GM19397 (cell line): Measurements from ENCODE around the gene SCMH1.

ENCODE experiments used
- ATAC-seq: cut with Tn5 transposase; IDR thresholded peaks from one replicate; pipeline ENCODE4 v1.9.1; 2021; ENCODE audit warnings: mild to moderate bottlenecking, moderate library complexity; ENCODE audit not compliant: unreplicated experiment

Gene SCMH1

GRCh38 chr1:41101950-41102607, 140.0 kb downstream of the SCMH1 start:
- ATAC-seq: no peak

DNA sequence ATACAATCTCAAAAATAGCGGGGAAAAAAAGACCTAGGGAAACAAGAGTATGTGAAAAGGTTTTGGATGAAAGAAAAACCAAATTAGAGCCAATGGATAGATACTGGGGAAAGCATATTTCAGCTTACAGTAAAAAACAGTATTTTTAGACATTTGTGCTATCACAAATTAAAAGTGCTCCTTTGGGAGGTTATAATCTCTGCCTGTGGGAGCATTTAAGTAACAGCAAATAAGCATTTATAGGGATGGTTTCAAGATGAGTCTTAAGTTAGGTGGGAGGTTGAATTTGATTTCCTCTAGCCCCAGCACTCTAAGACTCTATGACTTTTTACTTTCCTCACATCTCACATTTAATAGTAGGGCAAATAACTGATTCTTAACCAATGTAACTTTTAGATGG, 141.0 kb downstream of the SCMH1 start:
- no peak for ATAC-seq

- ATAC-seq: no peak
Observed at GRCh38 chr1:41100170-41100569, 141.9 kb downstream of the SCMH1 start.

DNA sequence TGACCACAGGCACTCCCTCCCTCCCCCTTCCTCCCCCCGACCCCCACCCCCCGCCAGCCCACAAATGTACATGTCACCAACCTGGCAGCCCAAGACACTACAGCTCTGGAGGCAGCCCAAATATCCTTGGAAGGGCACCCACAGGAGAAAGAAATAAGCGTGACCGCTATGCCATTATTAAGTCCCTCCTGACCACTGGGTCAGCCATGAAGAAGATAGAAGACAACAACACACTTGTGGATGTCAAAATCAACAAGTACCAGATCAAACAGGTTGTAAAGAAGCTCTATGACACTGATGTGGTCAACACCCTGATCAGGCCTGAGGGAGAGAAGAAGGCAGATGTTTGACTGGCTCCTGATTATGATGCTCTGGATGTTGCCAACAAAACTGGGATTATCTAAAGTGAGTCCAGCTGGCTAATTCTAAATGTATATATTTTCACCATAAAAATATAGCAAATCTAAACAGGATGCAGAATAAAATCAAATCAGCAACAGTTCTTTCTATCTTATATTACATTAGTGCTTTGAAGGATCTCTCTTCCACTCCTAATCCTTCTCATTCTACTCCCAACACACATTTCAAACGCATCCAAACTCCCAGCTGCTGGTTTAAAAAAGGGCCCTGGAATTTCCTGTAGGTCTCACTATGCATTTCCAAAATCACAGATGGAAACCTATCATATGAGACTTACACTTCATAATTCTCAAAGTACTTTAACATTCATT, 143.2 kb downstream of the SCMH1 start:
- no peak for ATAC-seq

DNA sequence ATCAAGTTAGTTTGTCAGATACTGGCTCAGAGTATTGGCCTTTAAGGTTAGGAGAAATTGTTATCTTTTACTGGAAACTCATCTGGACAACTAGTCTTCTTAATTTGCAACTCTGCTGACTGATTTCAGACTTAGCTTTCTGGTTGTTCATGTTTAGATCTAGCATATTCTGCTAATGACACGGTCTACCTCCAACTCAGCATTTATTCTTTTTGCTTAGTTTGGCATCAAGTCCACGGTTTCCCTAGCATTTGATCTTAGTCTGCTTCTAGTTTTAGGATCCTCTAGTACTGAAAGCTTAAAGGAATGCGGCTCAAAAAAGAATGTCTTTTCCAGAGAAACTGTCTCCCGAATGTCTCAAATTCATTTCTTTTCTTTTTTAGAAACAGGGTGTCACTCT, 145.0 kb downstream of the SCMH1 start:
- no peak for ATAC-seq

DNA sequence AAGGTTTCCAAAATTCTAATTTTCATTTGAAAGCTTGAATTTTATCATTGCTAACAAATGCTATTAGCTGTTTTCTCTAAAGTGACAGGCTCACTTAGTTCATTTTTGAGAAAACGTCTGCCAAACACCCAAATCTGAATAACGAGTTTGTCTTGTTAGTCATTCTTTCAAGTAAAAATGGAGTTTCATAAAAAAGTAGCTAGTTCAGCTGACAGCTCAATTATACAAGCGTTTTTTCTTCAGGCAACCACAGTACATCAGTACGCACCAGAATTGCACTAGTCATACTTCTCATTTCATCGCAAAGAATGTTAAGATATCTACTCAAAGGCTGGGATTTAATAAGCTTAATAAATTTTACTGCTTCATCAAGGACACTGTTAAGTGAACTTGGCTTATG, 148.3 kb downstream of the SCMH1 start:
- no peak for ATAC-seq

DNA sequence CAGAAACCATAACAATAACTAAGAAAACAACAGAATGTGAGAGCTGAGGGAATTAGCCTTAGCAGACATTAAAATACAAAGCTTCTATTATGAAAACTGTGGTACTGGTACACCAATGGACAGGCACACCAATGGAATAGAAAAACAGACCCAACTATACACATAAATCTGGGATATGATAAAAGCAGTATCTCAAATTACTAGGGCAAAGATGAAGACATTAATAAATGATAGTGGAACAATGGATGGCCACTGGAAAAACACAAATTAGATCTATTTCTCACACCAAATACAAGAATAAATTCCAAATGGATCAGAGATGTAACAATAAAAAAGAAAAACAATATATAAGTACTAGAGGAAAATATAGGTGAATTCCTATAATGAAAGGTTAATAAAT, 155.2 kb downstream of the SCMH1 start:
- no peak for ATAC-seq

DNA sequence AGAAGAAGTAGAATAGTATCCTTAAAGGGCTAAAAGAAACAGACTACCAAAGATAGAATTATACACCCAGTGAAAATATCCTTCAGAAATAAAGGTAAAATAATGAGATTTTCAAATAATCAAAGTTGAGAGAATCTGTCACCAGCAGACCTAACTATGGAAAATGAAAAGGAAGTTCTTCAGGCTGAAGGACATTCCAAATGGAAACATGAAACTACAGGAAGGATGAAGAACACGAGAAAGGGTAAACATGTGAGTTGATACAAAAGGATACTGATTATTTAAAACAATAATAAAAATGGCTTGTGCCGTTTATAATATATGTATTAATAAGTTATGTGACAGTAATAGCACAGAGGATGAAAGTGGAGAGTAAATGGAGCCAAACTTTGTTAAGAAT, 163.5 kb downstream of the SCMH1 start:
- ATAC-seq: no peak

DNA sequence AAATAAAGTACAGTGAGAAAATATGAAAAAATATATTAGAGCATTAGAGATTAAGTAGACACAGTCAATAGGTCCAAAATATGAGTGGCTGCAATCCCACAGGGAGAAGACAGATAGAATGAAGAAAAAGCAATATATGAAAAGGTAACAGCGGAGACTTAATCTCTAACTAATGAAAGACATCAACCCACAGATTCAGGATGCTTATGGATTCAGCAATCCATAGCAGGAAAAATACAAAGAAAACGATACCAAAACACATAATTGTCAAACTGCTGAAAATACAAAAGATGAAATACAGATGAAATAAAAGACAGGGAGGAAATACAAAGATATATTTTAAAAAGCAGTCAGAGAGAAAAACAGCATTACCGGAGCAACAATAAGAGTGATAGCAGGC, 163.9 kb downstream of the SCMH1 start:
- no peak for ATAC-seq

GRCh38 chr1:41073971-41074370, 168.1 kb downstream of the SCMH1 start:
- ATAC-seq: no peak

DNA sequence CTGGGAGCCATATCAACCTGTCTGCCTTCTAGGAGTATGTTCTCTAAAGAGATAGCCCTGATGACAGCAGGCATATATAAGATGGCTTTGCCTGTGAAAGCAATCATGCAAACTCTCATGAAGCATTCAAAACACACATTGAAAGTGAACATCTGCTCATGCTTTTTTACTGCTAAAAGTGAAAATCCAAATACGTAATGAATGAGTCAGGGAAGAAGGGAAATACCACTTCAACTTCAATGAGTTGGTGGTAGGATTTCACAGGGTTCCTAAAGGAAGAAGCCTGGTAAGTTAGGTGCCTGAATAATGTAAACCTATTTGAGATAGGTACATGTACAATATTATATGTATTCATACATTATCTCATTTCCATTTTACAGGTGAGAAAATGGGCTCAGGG, 170.1 kb downstream of the SCMH1 start:
- ATAC-seq: no peak

GRCh38 chr1:41056907-41057306, 185.2 kb downstream of the SCMH1 start:
- ATAC-seq: no peak

DNA sequence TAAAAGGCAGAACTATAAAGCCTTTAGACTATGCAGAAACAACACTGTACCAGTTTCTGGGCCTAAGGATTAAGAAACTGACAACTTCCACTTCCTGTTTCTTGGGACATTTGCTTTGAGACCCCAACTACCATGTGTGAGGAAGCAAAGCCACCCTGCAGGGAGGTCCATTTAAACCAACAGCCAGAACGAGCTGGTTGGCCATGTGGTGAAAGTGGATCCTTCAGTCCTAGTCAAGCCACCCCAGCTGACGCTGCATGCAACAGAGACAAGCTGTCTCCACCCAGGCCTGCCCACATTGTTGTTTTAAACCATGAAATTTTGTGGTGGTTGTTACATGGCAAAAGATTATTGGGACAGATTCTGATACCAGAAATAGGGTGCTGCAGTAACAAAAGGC, 188.8 kb downstream of the SCMH1 start:
- no peak for ATAC-seq

DNA sequence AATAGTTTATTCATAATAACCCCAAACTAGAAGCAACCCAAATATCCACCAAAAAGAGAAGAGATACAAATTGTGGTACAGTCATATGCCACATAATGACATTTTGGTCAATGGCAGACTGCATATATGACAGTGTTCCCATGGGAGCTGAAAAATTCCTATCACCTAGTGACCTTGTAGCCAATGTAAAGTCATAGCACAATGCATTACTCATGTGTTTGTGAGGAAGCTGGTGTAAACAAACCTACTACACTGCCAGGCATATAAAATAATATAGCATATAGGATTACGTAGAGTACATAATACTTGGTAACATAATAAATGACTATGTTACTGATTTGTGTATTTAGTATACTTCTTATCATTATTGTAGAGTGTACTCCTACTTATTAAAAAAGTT, 191.1 kb downstream of the SCMH1 start:
- ATAC-seq: no peak

- ATAC-seq: no peak
Observed at GRCh38 chr1:41048540-41048939, 193.6 kb downstream of the SCMH1 start.

DNA sequence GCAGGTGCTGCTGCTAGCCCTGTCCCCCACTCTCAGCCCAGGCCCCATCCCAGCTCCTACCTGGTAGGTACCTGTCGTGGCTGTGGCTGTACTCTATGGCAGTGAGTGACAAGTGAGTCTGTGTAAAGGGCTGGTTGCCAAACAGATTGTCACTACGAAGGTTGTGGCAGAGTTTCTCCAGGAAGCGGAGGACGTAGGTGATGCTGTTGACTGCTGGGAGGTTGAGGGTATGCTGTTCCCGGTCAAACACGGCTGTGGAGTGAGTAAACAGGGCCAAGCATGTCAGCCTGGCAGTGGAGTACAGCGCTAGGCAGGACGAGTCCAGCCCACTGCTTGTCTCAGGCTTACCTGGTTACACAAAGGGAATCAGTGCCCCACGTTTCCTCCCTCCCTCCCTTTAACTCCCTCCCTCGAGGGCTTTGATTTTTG, 195.7 kb downstream of the SCMH1 start:
- ATAC-seq: no peak

DNA sequence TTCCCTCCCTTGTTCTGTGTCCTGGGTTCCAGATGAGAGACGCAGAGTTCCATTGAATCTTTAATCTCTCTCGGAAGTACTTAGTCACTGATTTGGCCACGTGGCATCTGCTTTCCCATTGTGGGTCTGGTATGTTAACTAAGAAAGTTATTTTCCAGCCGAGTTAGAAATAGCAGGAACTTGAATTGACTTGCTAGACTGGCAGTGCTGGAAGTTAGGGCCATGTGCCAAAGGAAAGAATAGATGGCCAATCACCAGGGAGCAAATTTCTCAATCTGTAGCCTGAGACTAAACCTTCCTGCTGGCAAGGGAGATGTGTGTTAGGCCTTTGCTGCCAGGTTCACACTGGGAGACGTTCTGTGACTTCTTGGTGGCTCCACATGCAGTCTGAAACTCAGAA, 196.4 kb downstream of the SCMH1 start:
- ATAC-seq: no peak

DNA sequence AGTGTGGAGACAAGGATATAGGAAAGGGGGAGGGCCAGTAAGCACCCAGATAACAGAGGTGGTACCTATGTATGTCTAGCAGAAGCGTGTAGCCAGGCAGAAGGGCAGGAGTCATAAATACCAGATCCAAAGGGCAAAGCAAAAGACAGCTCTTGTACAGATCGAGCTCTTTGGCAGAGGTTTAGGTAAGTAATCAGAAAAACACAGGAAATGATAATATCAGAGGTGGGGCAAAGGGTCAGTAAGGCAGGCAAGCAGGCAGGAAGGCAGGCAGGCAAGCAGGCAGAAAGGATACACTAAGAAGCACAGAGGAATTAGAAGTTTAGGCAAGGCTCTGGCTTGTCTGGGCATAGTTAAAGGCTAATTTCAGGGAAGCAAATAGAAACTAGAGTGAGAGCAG, 197.9 kb downstream of the SCMH1 start:
- ATAC-seq: no peak

GRCh38 chr1:41041614-41042270, 200.4 kb downstream of the SCMH1 start:
- no peak for ATAC-seq

DNA sequence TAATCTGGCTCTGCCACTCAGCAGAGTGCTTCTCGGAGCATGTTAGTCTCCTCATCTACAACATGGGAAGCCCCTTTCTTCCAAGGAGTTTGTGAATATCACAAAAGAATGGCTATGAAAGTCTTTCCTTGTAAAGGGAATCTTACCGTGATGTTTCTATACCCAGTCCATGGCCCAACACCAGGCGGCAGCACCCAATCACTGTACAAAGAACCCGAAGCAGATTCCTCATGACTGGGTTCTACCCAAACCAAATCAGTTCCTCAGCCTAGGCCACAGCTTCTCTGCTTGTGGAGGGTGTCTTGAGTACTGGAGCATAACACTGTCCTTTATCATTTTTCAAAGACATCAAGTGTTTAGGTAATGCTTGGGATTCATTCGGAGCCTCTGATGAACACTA, 204.0 kb downstream of the SCMH1 start:
- no peak for ATAC-seq

DNA sequence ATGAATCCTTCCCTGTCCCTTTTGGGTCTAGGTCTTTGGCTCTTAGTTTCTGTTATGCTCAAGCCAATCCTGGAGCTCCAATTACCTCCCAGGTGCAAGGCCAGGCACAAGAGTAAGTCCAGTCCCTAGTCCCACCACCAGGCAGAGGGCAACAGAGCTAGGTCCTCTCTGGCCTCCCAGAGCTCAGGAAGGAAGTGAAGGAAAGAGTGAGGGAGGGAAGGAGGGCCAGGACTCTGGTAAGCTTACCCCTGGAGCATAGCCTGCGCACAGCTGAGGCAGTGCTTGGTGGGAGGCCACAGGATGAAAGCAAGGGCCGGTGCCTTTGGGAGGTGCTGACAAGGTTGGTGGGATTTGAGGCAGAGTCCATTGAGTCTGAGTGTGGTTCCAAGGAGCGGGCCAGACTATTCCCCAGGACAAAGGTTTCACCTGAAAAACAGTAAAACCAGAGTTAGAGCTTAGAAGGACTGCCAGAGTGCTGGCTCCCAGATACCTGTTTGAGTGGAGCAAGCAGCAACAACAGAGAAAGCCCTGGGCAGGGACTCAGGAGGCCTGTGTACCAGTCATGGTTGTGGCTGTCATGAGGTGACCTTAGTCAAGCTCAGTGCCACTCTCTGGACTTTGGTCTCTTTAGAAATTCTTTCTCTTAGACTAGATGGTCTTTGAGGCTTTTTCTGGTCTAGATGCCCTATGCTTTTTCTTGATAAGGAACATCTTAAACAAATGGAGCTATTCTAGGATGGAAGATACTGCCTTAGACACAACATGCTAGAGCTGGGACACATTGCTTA, 204.8 kb downstream of the SCMH1 start:
- ATAC-seq: no peak
